Measurements from ENCODE around the gene ARHGEF16. TPM values are rescaled to one million over a fixed set of nuclear protein-coding genes. Genes with fewer than 3 reads are reported as not detected.

The ARHGEF16 gene
- total RNA-seq, 1 experiment from 2014 or later, result 25.1 TPM

DNA sequence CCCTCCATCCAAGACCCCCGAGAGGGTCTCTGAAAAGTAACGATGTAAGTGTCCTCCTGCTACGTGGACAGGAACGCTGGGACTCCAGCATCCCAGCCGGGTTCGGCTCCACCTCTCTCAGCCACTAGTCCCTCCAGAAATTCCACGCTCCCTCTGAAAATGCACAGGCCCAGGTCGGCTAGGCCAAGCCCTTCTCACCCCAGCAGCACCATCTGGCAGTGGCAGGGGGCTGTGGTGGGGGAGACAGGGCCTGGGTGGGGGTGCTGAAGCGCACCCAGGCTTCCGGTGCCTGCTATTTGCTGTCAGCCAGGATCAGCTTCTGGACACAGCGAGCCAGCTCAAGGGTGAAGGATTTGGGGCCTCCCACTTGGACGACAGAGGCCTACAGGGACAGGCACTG, 73.3 kb downstream of the ARHGEF16 start:
- CTCF ChIA-PET, result no interaction called here
- TF ChIP-seq, protein P1, sequence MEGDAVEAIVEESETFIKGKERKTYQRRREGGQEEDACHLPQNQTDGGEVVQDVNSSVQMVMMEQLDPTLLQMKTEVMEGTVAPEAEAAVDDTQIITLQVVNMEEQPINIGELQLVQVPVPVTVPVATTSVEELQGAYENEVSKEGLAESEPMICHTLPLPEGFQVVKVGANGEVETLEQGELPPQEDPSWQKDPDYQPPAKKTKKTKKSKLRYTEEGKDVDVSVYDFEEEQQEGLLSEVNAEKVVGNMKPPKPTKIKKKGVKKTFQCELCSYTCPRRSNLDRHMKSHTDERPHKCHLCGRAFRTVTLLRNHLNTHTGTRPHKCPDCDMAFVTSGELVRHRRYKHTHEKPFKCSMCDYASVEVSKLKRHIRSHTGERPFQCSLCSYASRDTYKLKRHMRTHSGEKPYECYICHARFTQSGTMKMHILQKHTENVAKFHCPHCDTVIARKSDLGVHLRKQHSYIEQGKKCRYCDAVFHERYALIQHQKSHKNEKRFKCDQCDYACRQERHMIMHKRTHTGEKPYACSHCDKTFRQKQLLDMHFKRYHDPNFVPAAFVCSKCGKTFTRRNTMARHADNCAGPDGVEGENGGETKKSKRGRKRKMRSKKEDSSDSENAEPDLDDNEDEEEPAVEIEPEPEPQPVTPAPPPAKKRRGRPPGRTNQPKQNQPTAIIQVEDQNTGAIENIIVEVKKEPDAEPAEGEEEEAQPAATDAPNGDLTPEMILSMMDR (conservative IDR thresholded peaks at IDR 0.05), result no peak
- no peak for TF ChIP-seq EZH2 (IDR thresholded peaks at IDR 0.05; ENCODE audit: low read depth)

DNA sequence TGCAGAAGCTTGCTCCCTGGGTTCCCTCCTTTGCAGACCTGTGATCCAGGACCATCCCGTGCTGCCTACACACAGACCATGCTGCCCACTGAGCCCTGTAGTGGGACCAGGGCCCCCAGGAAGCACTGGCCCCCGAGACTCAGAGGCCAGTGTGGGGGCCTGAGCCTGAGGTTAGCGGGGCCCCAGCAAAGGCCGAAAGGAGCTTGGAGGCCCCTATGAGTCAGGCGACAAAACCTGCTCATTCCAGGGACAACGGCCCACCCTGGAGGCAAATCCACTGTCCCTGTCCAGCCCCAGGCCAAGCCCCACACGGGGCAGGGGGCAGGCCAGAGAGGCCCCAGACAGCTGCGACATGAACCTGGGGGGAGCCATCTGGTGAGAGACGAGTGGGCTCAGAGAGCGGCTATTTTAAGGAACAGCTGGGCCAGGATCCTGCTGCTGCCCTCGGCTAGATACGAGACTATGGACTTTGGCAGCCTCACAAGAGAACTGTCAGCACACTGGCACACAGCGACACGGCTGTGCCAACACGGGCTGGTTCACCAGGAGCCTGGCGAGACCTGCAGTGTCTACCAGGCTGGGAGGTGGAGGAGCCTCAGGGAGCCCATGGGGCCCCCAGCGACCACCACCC, 74.7 kb downstream of the ARHGEF16 start:
- Histone ChIP-seq H3K36me3 (ENCODE audit: low read depth) (no peaks in the 10 kb centered on the region), H3K27ac (no peak overlapping the region), H2AFZ (no peak overlapping the region), H3K4me1 (replicated peaks; ENCODE audit: insufficient read depth) (peaks cover 10% of the 10 kb centered on the region), H3K4me3 (no peak overlapping the region; the same call in 1 of the 2 replicates), H3K4me2 (peak overlapping the region; percentile 100; the same call in 1 of the 2 replicates), H3K9me2 (ENCODE audit: insufficient read depth) (no peaks in the 10 kb centered on the region), H4K20me1 (ENCODE audit: insufficient read depth) (peaks cover 26% of the 10 kb centered on the region), H3K9me3 (ENCODE audit: insufficient read depth, low read depth) (no peaks in the 10 kb centered on the region), H3K27me3 (ENCODE audit: insufficient read depth, low read depth) (no peaks in the 10 kb centered on the region), H3F3A (ENCODE audit: insufficient read depth, low read depth) (peaks cover under 1% of the 10 kb centered on the region; the same call in 1 of the 2 replicates), H3K79me2 (ENCODE audit: low read depth) (peaks cover 8% of the 10 kb centered on the region; the same call in 1 of the 2 replicates)
- ChIA-PET POLR2A (ENCODE audit: unreplicated experiment) (no interaction called here), CTCF (interaction anchor here (0.6 kb wide), 1 partner anchor 88 kb away, joined by 8 read pairs; no protein-coding TSS in a partner anchor)
- BruUV-seq (replicated peaks), result no TSS peak
- intact Hi-C loops (cut with micrococcal nuclease; ENCODE audit: unreplicated experiment), result no loop called here
- TF ChIP-seq EZH2 (IDR thresholded peaks at IDR 0.05; ENCODE audit: low read depth), result no peak
- no peak for DNase-seq

More for the DNA sequence above, 73.3 kb downstream of the ARHGEF16 start:
- no peaks in the 10 kb centered on the region for H3K9me2 ChIP-seq (ENCODE audit: insufficient read depth)
- H3F3A ChIP-seq (ENCODE audit: insufficient read depth, low read depth), result no peaks in the 10 kb centered on the region; the same call in 1 of the 2 replicates
- intact Hi-C loops (cut with micrococcal nuclease; ENCODE audit: unreplicated experiment), result no loop called here
- H3K36me3 ChIP-seq (ENCODE audit: low read depth), result no peaks in the 10 kb centered on the region
- H3K4me2 ChIP-seq, result no peak overlapping the region
- H3K4me1 ChIP-seq (replicated peaks; ENCODE audit: insufficient read depth), result peaks cover 10% of the 10 kb centered on the region
- POLR2A ChIA-PET (ENCODE audit: unreplicated experiment), result no interaction called here
- H3K27me3 ChIP-seq (ENCODE audit: insufficient read depth, low read depth), result no peaks in the 10 kb centered on the region
- no peak overlapping the region for H3K4me3 ChIP-seq
- no TSS peak for BruUV-seq (replicated peaks)
- H2AFZ ChIP-seq, result no peak overlapping the region
- H3K79me2 ChIP-seq (ENCODE audit: low read depth), result peaks cover 8% of the 10 kb centered on the region; the same call in 1 of the 2 replicates
- no peaks in the 10 kb centered on the region for H3K9me3 ChIP-seq (ENCODE audit: insufficient read depth, low read depth)
- H4K20me1 ChIP-seq (ENCODE audit: insufficient read depth), result peaks cover 29% of the 10 kb centered on the region
- DNase-seq, result no peak
- H3K27ac ChIP-seq, result no peak overlapping the region

DNA sequence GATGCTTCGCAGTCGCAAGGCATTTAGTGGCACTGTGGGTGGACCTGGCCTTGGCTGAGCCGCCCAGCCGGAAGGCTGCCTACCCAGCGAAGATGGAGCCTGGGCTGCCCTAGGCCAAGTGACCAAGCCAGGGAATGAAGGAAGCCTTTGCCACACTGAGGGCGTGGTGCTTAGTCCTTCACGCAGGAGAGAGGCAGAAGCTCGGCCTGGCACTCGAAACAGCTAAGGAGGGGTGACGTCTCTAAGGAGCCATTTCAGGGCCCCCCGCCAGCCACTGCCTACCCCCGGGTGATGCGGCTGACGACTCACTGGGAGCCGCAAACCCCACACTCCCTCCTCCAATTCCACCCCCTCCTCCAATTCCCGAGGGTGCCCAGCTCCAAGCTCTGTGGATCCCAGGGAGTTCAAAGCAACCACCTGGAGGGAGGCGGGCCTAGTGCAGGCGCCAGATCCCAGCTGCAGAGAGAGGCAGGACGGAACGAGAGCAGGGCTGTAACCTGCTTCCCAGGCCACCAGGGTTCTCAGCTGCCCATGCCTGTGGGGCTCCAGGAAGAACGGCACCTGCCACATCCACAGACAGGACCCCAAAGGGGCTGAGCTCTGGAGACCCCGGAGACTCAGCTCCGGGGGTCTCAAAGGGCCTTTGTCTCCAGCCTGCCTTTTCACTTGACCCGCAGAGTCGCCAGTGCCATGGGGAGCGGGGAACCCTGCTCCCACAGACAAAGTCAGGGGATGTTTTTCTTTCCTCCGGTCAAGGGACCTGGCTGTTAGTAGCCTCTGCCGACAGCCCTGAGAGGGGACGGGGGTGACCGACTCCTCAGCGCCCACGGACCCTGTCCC, 75.8 kb downstream of the ARHGEF16 start:
- H4K20me1 ChIP-seq (ENCODE audit: insufficient read depth), result peaks cover 21% of the 10 kb centered on the region
- TF ChIP-seq EZH2 (IDR thresholded peaks at IDR 0.05; ENCODE audit: low read depth), result no peak
- TF ChIP-seq, protein P1 (conservative IDR thresholded peaks at IDR 0.05), result no peak; the same call in 1 of the 2 replicates
- no peaks in the 10 kb centered on the region for H3K9me3 ChIP-seq (ENCODE audit: insufficient read depth, low read depth)

More for the DNA sequence above, 75.8 kb downstream of the ARHGEF16 start:
- no peaks in the 10 kb centered on the region for H3K36me3 ChIP-seq (ENCODE audit: low read depth)
- CTCF ChIA-PET, result interaction anchor here (0.6 kb wide), 2 partner anchors 58 to 87 kb away, joined by 3 to 8 read pairs; no protein-coding TSS in a partner anchor
- H3K4me1 ChIP-seq (replicated peaks; ENCODE audit: insufficient read depth), result peaks cover 10% of the 10 kb centered on the region
- H3K4me2 ChIP-seq, result peak overlapping the region; percentile 100
- peak overlapping the region; percentile 29; the same call in 1 of the 2 replicates for H3K27ac ChIP-seq
- peak overlapping the region; percentile 50 for H2AFZ ChIP-seq
- intact Hi-C loops (cut with micrococcal nuclease; ENCODE audit: unreplicated experiment), result no loop called here
- peaks cover 4% of the 10 kb centered on the region; the same call in 1 of the 2 replicates for H3F3A ChIP-seq (ENCODE audit: insufficient read depth, low read depth)
- TSS peak; percentile 69 for BruUV-seq (replicated peaks)
- H3K27me3 ChIP-seq (ENCODE audit: insufficient read depth, low read depth), result no peaks in the 10 kb centered on the region
- DNase-seq, result peak; percentile 46 to 48
- H3K4me3 ChIP-seq, result peak overlapping the region; percentile 94
- no peaks in the 10 kb centered on the region for H3K9me2 ChIP-seq (ENCODE audit: insufficient read depth)
- POLR2A ChIA-PET (ENCODE audit: unreplicated experiment), result interaction anchor here (1.4 kb wide), 1 partner anchor 13 kb away, joined by 10 read pairs; no protein-coding TSS in a partner anchor
- peaks cover 8% of the 10 kb centered on the region; the same call in 1 of the 2 replicates for H3K79me2 ChIP-seq (ENCODE audit: low read depth)

Other genes with a start within 250 kb of the ARHGEF16 start
- 65.3 and 77.6 TPM in 2 replicates for gene MEGF6, start 156.8 kb downstream of the ARHGEF16 start, total RNA-seq (2021)
- gene TPRG1L, start 170.3 kb downstream of the ARHGEF16 start, total RNA-seq (2021), result 41.4 and 44.9 TPM in 2 replicates
- 23.8 and 25.5 TPM in 2 replicates for gene WRAP73, start 195.4 kb downstream of the ARHGEF16 start, total RNA-seq (2021)
- 6.2 and 6.9 TPM in 2 replicates for gene TP73, start 197.9 kb downstream of the ARHGEF16 start, total RNA-seq (2021)

Data from PC-9 (cell line).